Measurements from ENCODE around the gene MED27. TPM values are rescaled to one million over a fixed set of nuclear protein-coding genes. Genes with fewer than 3 reads are reported as not detected.

Gene MED27
- total RNA-seq, 3 donors from 2014 or later: 14.4 to 20.3 (median 15.8) TPM

- Histone ChIP-seq H3K9me3 (no peaks in the 10 kb centered on the region), H3K27ac (no peak overlapping the region), H3K27me3 (no peaks in the 10 kb centered on the region), H3K4me1 (no peaks in the 10 kb centered on the region), H3K4me3 (no peak overlapping the region), H3K36me3 (no peaks in the 10 kb centered on the region)
- no peak for DNase-seq (ENCODE audit: low spot score in 2 of 2)
- intact Hi-C loops (cut with DNase I; ENCODE audit: low total_unique reads): no loop called here
- TF ChIP-seq POLR2A (IDR thresholded peaks at IDR 0.05) (no peak), CTCF (IDR thresholded peaks at IDR 0.05) (no peak), POLR2AphosphoS5 (IDR thresholded peaks at IDR 0.05) (no peak)
Measured at GRCh38 chr9:131919216-131919615, 160.5 kb downstream of the MED27 start.

GRCh38 chr9:131918481-131918880 lies 161.2 kb downstream of the MED27 start:
- Histone ChIP-seq H3K9me3 (no peaks in the 10 kb centered on the region), H3K27me3 (no peaks in the 10 kb centered on the region), H3K4me3 (no peak overlapping the region), H3K36me3 (no peaks in the 10 kb centered on the region), H3K27ac (no peak overlapping the region), H3K4me1 (no peaks in the 10 kb centered on the region)
- TF ChIP-seq POLR2A (IDR thresholded peaks at IDR 0.05) (no peak), CTCF (IDR thresholded peaks at IDR 0.05) (no peak), POLR2AphosphoS5 (IDR thresholded peaks at IDR 0.05) (no peak)
- DNase-seq (ENCODE audit: low spot score in 2 of 2): no peak
- intact Hi-C loops (cut with DNase I; ENCODE audit: low total_unique reads): no loop called here

DNA sequence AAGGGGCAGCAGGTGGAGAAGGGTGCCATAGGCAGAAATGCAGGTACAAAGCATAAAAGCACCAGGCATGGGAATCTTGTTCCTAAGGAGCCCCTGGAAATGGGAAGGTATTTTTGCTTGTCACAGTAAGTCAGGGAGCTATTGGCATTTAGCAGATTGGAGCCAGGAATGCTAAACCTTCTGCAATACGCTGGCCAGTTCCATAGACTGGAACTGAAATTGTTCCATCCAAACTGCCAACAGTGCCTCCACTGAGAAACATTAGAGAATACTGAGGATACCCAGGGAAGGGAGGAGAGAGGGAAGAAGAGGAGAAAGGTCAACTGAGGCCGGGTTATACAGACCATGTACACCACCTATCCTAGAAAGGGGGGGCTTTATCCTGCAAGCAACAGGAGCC lies 162.7 kb downstream of the MED27 start:
- H3K27me3 ChIP-seq: no peaks in the 10 kb centered on the region
- no peaks in the 10 kb centered on the region for H3K9me3 ChIP-seq
- TF ChIP-seq CTCF (IDR thresholded peaks at IDR 0.05) (no peak), POLR2A (IDR thresholded peaks at IDR 0.05) (no peak), POLR2AphosphoS5 (IDR thresholded peaks at IDR 0.05) (no peak)
- no peak overlapping the region for H3K27ac ChIP-seq
- DNase-seq (ENCODE audit: low spot score in 2 of 2): no peak
- H3K36me3 ChIP-seq: no peaks in the 10 kb centered on the region
- intact Hi-C loops (cut with DNase I; ENCODE audit: low total_unique reads): no loop called here
- no peaks in the 10 kb centered on the region for H3K4me1 ChIP-seq
- no peak overlapping the region for H3K4me3 ChIP-seq

- no peak overlapping the region for H3K4me3 ChIP-seq
- no peaks in the 10 kb centered on the region for H3K36me3 ChIP-seq
- H3K4me1 ChIP-seq: no peaks in the 10 kb centered on the region
- H3K9me3 ChIP-seq: no peaks in the 10 kb centered on the region
- H3K27me3 ChIP-seq: no peaks in the 10 kb centered on the region
- no peak overlapping the region for H3K27ac ChIP-seq
- TF ChIP-seq POLR2AphosphoS5 (IDR thresholded peaks at IDR 0.05) (no peak), POLR2A (IDR thresholded peaks at IDR 0.05) (no peak), CTCF (IDR thresholded peaks at IDR 0.05) (no peak)
- intact Hi-C loops (cut with DNase I; ENCODE audit: low total_unique reads): no loop called here
- no peak for DNase-seq (ENCODE audit: low spot score in 2 of 2)
Measured at GRCh38 chr9:131915181-131915580, 164.5 kb downstream of the MED27 start.

- no peak overlapping the region for H3K4me3 ChIP-seq
- H3K27me3 ChIP-seq: no peaks in the 10 kb centered on the region
- no peaks in the 10 kb centered on the region for H3K4me1 ChIP-seq
- H3K27ac ChIP-seq: no peak overlapping the region
- TF ChIP-seq POLR2AphosphoS5 (IDR thresholded peaks at IDR 0.05): no peak
- TF ChIP-seq CTCF (IDR thresholded peaks at IDR 0.05): no peak
- no peak for TF ChIP-seq POLR2A (IDR thresholded peaks at IDR 0.05)
- H3K9me3 ChIP-seq: no peaks in the 10 kb centered on the region
- intact Hi-C loops (cut with DNase I; ENCODE audit: low total_unique reads): no loop called here
- H3K36me3 ChIP-seq: no peaks in the 10 kb centered on the region
- no peak for DNase-seq (ENCODE audit: low spot score in 2 of 2)
Measured at GRCh38 chr9:131912671-131913070, 167.0 kb downstream of the MED27 start.
